Stimulated activated CD4-positive, alpha-beta T cell treated with anti-CD3 and anti-CD28 coated beads, Interleukin-4, amount 100 ng/mL, for 1 hour (primary cell): Measurements from ENCODE around the gene ORM1.

Source experiments
- DNase-seq: peaks from one replicate; pipeline ENCODE4 v3.0.0-alpha.2; 2020

Gene ORM1

GRCh38 chr9:114344692-114345091, 21.8 kb downstream of the ORM1 start:
- no peak for DNase-seq

GRCh38 chr9:114345493-114346065, 22.7 kb downstream of the ORM1 start:
- no peak for DNase-seq

GRCh38 chr9:114346146-114346545, 23.2 kb downstream of the ORM1 start:
- no peak for DNase-seq

- DNase-seq: no peak
These were observed 24.8 kb downstream of the ORM1 start for GRCh38 chr9:114347675-114348074.

GRCh38 chr9:114348261-114348905, 25.5 kb downstream of the ORM1 start:
- DNase-seq: no peak

GRCh38 chr9:114348906-114349482, 26.1 kb downstream of the ORM1 start:
- peak; percentile 87 for DNase-seq

- DNase-seq: no peak
These were observed 27.0 kb downstream of the ORM1 start for GRCh38 chr9:114349713-114350480.

- no peak for DNase-seq
These were observed 27.9 kb downstream of the ORM1 start for GRCh38 chr9:114350636-114351401.

- DNase-seq: no peak
These were observed 29.0 kb downstream of the ORM1 start for GRCh38 chr9:114351932-114352331.

- no peak for DNase-seq
These were observed 32.9 kb downstream of the ORM1 start for GRCh38 chr9:114355821-114356220.

- no peak for DNase-seq
These were observed 33.9 kb downstream of the ORM1 start for GRCh38 chr9:114356792-114357191.

- DNase-seq: no peak
These were observed 34.5 kb downstream of the ORM1 start for GRCh38 chr9:114357360-114357759.

GRCh38 chr9:114357911-114358328, 35.0 kb downstream of the ORM1 start:
- no peak for DNase-seq

GRCh38 chr9:114359801-114360200, 36.9 kb downstream of the ORM1 start:
- no peak for DNase-seq

- no peak for DNase-seq
These were observed 38.6 kb downstream of the ORM1 start for GRCh38 chr9:114361542-114361941.

- DNase-seq: no peak
These were observed 39.5 kb downstream of the ORM1 start for GRCh38 chr9:114362394-114362793.

- DNase-seq: no peak
These were observed 40.5 kb downstream of the ORM1 start for GRCh38 chr9:114363424-114363823.

- no peak for DNase-seq
These were observed 41.5 kb downstream of the ORM1 start for GRCh38 chr9:114364134-114365041.

- no peak for DNase-seq
These were observed 42.3 kb downstream of the ORM1 start for GRCh38 chr9:114365194-114365593.

- no peak for DNase-seq
These were observed 43.6 kb downstream of the ORM1 start for GRCh38 chr9:114366334-114367128.

- no peak for DNase-seq
These were observed 44.5 kb downstream of the ORM1 start for GRCh38 chr9:114367366-114367765.
